ENCODE measurements around the gene C11orf21.

The C11orf21 gene

GRCh38 chr11:2262301-2263070 is 39.2 kb downstream of the C11orf21 start:
- no peak for DNase-seq

GRCh38 chr11:2261436-2262230 is 40.1 kb downstream of the C11orf21 start:
- no peak for DNase-seq

- DNase-seq, result no peak
Observed at GRCh38 chr11:2260491-2261364, 41.0 kb downstream of the C11orf21 start.

- DNase-seq, result no peak
Observed at GRCh38 chr11:2259897-2260451, 41.7 kb downstream of the C11orf21 start.

GRCh38 chr11:2259466-2259830 is 42.3 kb downstream of the C11orf21 start:
- DNase-seq, result no peak

GRCh38 chr11:2258501-2259465 is 42.9 kb downstream of the C11orf21 start:
- DNase-seq, result no peak

- DNase-seq, result no peak
Observed at GRCh38 chr11:2256951-2257700, 44.6 kb downstream of the C11orf21 start.

GRCh38 chr11:2256293-2256913 is 45.3 kb downstream of the C11orf21 start:
- DNase-seq, result no peak

GRCh38 chr11:2252018-2252417 is 49.7 kb downstream of the C11orf21 start:
- DNase-seq, result no peak

- no peak for DNase-seq
Observed at GRCh38 chr11:2251138-2251537, 50.6 kb downstream of the C11orf21 start.

- DNase-seq, result no peak
Observed at GRCh38 chr11:2250485-2250884, 51.2 kb downstream of the C11orf21 start.

- no peak for DNase-seq
Observed at GRCh38 chr11:2250041-2250440, 51.7 kb downstream of the C11orf21 start.

GRCh38 chr11:2249189-2249916 is 52.4 kb downstream of the C11orf21 start:
- DNase-seq, result no peak

- DNase-seq, result no peak
Observed at GRCh38 chr11:2248762-2249161, 53.0 kb downstream of the C11orf21 start.

GRCh38 chr11:2248242-2248641 is 53.5 kb downstream of the C11orf21 start:
- no peak for DNase-seq

- DNase-seq, result no peak
Observed at GRCh38 chr11:2247496-2247895, 54.2 kb downstream of the C11orf21 start.
